ENCODE data around the gene SLC22A23.
"Not testable (repeated sequence)": the region's sequence is repeated elsewhere in the genome, so short reads cannot be mapped to it uniquely, and the experiment has no call there.

The SLC22A23 gene

GRCh38 chr6:3403238-3404173, 53.3 kb downstream of the SLC22A23 start:
- no peak for DNase-seq

- DNase-seq: no peak
Observed at GRCh38 chr6:3402310-3403237, 54.3 kb downstream of the SLC22A23 start.

GRCh38 chr6:3400162-3400561, 56.7 kb downstream of the SLC22A23 start:
- DNase-seq: no peak

GRCh38 chr6:3398755-3399696, 57.8 kb downstream of the SLC22A23 start:
- no peak for DNase-seq

GRCh38 chr6:3398165-3398562, 58.7 kb downstream of the SLC22A23 start:
- DNase-seq: no peak

- DNase-seq: no peak
Observed at GRCh38 chr6:3397229-3398164, 59.4 kb downstream of the SLC22A23 start.

- DNase-seq: no peak
Observed at GRCh38 chr6:3396503-3397180, 60.2 kb downstream of the SLC22A23 start.

GRCh38 chr6:3394671-3395070, 62.2 kb downstream of the SLC22A23 start:
- no peak for DNase-seq

- no peak for DNase-seq
Observed at GRCh38 chr6:3393836-3394202, 63.0 kb downstream of the SLC22A23 start.

- DNase-seq: no peak
Observed at GRCh38 chr6:3392930-3393835, 63.7 kb downstream of the SLC22A23 start.

GRCh38 chr6:3391902-3392458, 64.9 kb downstream of the SLC22A23 start:
- no peak for DNase-seq

- no peak for DNase-seq
Observed at GRCh38 chr6:3390698-3391097, 66.2 kb downstream of the SLC22A23 start.

GRCh38 chr6:3389390-3390167, 67.3 kb downstream of the SLC22A23 start:
- no peak for DNase-seq

- no peak for DNase-seq
Observed at GRCh38 chr6:3388786-3389185, 68.1 kb downstream of the SLC22A23 start.

- no peak for DNase-seq
Observed at GRCh38 chr6:3386374-3386857, 70.4 kb downstream of the SLC22A23 start.

GRCh38 chr6:3385660-3386151, 71.1 kb downstream of the SLC22A23 start:
- no peak for DNase-seq

- not testable (repeated sequence) for DNase-seq
Observed at GRCh38 chr6:3385181-3385580, 71.7 kb downstream of the SLC22A23 start.

All from GF-D8 (cell line).